Neural crest cell (in vitro differentiated cells): ENCODE data around the gene PTPN14. TPM values are rescaled to one million over a fixed set of nuclear protein-coding genes. Genes with fewer than 3 reads are reported as not detected.

ENCODE experiments used
- DNase-seq: peaks from one replicate; pipeline ENCODE4 v3.0.0; 2021; ENCODE audit warnings: low read depth, mixed read lengths, low spot score
- H3K27ac Mint-ChIP-seq: one replicate; pipeline ENCODE4 v1.8.0; 2021; ENCODE audit warnings: mild to moderate bottlenecking, mixed read lengths; ENCODE audit not compliant: unreplicated experiment
- H3K27me3 Mint-ChIP-seq: 2 replicates; pipeline ENCODE4 v1.8.0; 2021; ENCODE audit warnings: low read depth, mild to moderate bottlenecking, mixed read lengths
- H3K36me3 Mint-ChIP-seq: 2 replicates; pipeline ENCODE4 v1.8.0; 2021; ENCODE audit warnings: low read depth, mild to moderate bottlenecking, mixed read lengths
- H3K4me1 Mint-ChIP-seq: 2 replicates; pipeline ENCODE4 v1.8.0; 2021; ENCODE audit warnings: mixed read lengths
- H3K4me3 Mint-ChIP-seq: one replicate; pipeline ENCODE4 v1.8.0; 2021; ENCODE audit warnings: mild to moderate bottlenecking, mixed read lengths
- H3K9me3 Mint-ChIP-seq: 2 replicates; pipeline ENCODE4 v1.8.0; 2021; ENCODE audit warnings: mixed read lengths
- total RNA-seq: library from RNA; stranded (reverse); gene quantifications from 2 replicates; pipeline ENCODE4 v1.2.1, GENCODE V29; 2021
- TF ChIP-seq, protein P1 (sequence below): fragments of 200-600 bp; sonication (generic); conservative IDR thresholded peaks from 2 replicates; pipeline ENCODE4 v1.5.0; 2021; ENCODE audit warnings: antibody characterized with exemption, mild to moderate bottlenecking

PTPN14 gene
- total RNA-seq, 1 donor from 2014 or later = 21.4 TPM

DNA sequence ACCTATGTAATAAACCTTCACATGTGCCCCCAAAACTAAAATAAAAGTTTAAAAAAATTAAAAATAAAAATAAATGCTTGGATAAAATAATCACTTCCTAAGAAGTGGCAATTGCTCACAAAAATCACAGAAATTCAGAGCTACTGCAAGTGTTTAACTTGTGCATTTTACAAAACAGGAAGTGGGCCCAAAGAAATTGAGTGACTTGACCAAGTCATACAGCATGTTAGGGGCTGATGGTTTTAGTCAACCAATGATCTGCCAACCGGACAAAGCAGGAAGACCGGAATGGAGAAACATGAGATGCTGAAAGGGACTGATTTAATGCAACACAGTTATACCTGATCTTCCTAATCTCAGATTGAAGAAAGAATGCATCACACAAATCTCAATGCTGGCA lies 173.9 kb downstream of the PTPN14 start:
- no peak for DNase-seq
- no peaks in the 10 kb centered on the region for H3K27me3 Mint-ChIP-seq
- H3K9me3 Mint-ChIP-seq = no peaks in the 10 kb centered on the region
- H3K4me3 Mint-ChIP-seq = no peak overlapping the region
- TF ChIP-seq, protein P1, sequence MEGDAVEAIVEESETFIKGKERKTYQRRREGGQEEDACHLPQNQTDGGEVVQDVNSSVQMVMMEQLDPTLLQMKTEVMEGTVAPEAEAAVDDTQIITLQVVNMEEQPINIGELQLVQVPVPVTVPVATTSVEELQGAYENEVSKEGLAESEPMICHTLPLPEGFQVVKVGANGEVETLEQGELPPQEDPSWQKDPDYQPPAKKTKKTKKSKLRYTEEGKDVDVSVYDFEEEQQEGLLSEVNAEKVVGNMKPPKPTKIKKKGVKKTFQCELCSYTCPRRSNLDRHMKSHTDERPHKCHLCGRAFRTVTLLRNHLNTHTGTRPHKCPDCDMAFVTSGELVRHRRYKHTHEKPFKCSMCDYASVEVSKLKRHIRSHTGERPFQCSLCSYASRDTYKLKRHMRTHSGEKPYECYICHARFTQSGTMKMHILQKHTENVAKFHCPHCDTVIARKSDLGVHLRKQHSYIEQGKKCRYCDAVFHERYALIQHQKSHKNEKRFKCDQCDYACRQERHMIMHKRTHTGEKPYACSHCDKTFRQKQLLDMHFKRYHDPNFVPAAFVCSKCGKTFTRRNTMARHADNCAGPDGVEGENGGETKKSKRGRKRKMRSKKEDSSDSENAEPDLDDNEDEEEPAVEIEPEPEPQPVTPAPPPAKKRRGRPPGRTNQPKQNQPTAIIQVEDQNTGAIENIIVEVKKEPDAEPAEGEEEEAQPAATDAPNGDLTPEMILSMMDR = no peak
- H3K36me3 Mint-ChIP-seq = peaks cover 7% of the 10 kb centered on the region
- no peak overlapping the region for H3K27ac Mint-ChIP-seq
- H3K4me1 Mint-ChIP-seq = no peaks in the 10 kb centered on the region

DNA sequence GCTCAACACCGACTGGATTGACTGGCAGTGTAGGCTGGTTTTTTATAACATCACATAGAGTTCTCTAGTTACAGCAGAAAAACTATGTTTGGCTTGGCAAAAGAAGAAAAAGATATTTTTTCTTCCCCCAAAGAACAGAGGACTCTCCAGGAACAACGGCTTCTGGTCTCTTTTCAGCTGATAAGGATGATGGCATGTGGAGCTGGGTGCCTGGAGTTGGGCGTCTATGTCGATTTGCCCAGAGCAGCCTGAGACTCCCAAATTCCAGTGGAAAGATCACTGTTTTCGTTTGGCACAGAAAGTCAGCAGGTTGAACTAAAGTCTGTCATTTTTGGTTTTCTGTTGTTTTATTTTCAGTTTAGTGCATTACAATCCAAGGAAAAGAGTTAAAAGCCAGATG lies 179.3 kb downstream of the PTPN14 start:
- H3K4me1 Mint-ChIP-seq = peaks cover 9% of the 10 kb centered on the region
- TF ChIP-seq, protein P1 = no peak
- DNase-seq = no peak
- peaks cover 16% of the 10 kb centered on the region for H3K36me3 Mint-ChIP-seq
- no peak overlapping the region for H3K27ac Mint-ChIP-seq
- H3K27me3 Mint-ChIP-seq = no peaks in the 10 kb centered on the region
- no peaks in the 10 kb centered on the region for H3K9me3 Mint-ChIP-seq
- H3K4me3 Mint-ChIP-seq = no peak overlapping the region

DNA sequence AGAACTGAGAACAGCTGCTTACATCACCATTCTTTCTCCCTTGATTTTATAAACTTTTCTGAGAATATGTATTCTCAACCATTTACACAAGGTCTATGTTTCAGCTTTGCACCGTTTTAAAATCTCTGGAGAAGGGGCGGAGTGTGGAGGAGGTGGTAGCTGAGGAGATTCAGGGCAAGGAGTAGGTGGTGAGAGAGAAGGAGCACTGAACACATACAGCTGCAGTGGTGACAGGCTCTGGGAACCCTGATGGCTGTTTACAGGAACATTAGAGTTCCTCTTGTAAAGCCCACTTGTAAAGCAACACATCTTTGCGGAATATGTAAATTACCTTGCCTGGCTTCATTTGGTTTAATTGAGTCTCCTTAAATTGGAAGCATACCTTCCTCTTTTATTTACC lies 180.8 kb downstream of the PTPN14 start:
- H3K4me1 Mint-ChIP-seq = peaks cover 11% of the 10 kb centered on the region
- H3K4me3 Mint-ChIP-seq = no peak overlapping the region
- peaks cover 16% of the 10 kb centered on the region for H3K36me3 Mint-ChIP-seq
- DNase-seq = no peak
- no peaks in the 10 kb centered on the region for H3K9me3 Mint-ChIP-seq
- no peak overlapping the region for H3K27ac Mint-ChIP-seq
- TF ChIP-seq, protein P1 = no peak
- no peaks in the 10 kb centered on the region for H3K27me3 Mint-ChIP-seq

DNA sequence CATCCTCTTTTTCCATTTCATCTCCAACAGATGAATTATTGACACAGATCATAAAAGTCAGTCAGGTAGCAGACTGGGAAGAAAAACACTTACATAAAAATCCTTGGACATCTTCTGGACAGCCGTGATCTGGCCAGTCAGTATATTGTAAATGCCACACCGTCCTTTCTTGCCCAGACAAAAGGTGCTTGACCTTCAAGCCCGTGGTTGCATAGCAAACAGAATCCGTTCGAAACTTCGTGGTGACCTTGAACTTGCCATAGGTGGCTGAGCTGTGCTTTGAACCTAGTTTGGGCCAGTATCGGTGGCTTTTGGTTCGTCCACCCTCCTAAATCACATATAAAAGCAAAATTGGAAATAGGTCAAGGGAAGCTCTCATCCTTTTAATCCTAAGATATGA lies 182.0 kb downstream of the PTPN14 start:
- H3K27ac Mint-ChIP-seq = no peak overlapping the region
- peaks cover 11% of the 10 kb centered on the region for H3K4me1 Mint-ChIP-seq
- no peak overlapping the region for H3K4me3 Mint-ChIP-seq
- H3K9me3 Mint-ChIP-seq = no peaks in the 10 kb centered on the region
- no peaks in the 10 kb centered on the region for H3K27me3 Mint-ChIP-seq
- peaks cover 18% of the 10 kb centered on the region for H3K36me3 Mint-ChIP-seq
- TF ChIP-seq, protein P1 = no peak
- DNase-seq = no peak

DNA sequence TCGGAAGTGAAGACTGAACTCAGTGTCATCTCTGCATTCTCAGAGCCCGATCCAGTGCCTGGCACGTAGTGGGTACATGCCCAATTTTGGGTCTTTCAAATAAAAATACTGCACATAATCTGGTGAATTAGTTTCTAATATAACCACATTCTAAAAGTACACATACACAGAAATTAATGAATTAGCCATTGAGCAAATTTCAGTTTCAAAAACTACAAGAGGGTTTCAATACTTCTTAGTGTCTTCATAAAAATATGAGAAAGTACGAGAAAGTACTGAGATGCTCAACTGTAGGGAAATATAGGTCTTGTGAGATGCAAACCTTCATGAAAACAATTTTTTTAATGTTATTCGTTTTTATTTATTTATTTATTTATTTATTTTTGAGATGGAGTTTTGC lies 183.6 kb downstream of the PTPN14 start:
- TF ChIP-seq, protein P1 = no peak
- no peak overlapping the region for H3K27ac Mint-ChIP-seq
- no peak overlapping the region for H3K4me3 Mint-ChIP-seq
- H3K4me1 Mint-ChIP-seq = peaks cover 11% of the 10 kb centered on the region
- DNase-seq = no peak
- no peaks in the 10 kb centered on the region for H3K27me3 Mint-ChIP-seq
- H3K36me3 Mint-ChIP-seq = peaks cover 28% of the 10 kb centered on the region
- no peaks in the 10 kb centered on the region for H3K9me3 Mint-ChIP-seq
